ENCODE results near the gene GAL.

DNA sequence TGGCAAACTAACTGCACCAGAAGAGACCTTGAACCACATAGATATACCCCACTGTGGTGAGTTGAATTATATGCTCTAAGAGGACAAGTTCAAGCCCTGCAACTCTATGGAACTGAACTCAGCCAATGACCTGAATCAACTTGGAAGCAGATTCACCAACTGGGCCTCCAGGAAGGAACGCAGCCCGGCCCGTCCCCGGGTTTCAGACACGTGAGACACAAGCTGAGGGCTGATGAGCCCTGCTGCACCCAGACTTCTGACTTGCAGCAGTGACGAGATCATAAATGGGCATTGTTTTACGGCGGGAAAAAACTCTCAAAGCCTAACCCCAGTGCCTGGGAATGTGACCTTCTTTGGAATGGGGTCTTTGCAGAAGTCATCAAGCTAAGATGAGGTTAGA lies 28.5 kb upstream of the GAL start:
- TF ChIP-seq, protein P1, sequence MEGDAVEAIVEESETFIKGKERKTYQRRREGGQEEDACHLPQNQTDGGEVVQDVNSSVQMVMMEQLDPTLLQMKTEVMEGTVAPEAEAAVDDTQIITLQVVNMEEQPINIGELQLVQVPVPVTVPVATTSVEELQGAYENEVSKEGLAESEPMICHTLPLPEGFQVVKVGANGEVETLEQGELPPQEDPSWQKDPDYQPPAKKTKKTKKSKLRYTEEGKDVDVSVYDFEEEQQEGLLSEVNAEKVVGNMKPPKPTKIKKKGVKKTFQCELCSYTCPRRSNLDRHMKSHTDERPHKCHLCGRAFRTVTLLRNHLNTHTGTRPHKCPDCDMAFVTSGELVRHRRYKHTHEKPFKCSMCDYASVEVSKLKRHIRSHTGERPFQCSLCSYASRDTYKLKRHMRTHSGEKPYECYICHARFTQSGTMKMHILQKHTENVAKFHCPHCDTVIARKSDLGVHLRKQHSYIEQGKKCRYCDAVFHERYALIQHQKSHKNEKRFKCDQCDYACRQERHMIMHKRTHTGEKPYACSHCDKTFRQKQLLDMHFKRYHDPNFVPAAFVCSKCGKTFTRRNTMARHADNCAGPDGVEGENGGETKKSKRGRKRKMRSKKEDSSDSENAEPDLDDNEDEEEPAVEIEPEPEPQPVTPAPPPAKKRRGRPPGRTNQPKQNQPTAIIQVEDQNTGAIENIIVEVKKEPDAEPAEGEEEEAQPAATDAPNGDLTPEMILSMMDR (IDR thresholded peaks at IDR 0.05; ENCODE audit: low read depth, low read length), result no peak
- no peak for TF ChIP-seq EZH2phosphoT487 (IDR thresholded peaks at IDR 0.05; ENCODE audit: low read depth)
